OCI-LY3 (cell line): Measurements from ENCODE around the gene ITGAX.
A peak's percentile ranks its signal among the peaks of the same experiment; 100 is the strongest.
"Not testable (repeated sequence)": the region's sequence is repeated elsewhere in the genome, so short reads cannot be mapped to it uniquely, and the experiment has no call there.

ENCODE experiments used
- H2AFZ ChIP-seq: fragments of 200-600, 300-600 bp; shearing (Covaris generic); 2 replicates; pipeline ENCODE4 v1.6.0; 2014; ENCODE audit warnings: antibody characterized with exemption, low read depth, low read length
- H3K27ac ChIP-seq: fragments of 200-600, 300-600 bp; sonication (generic); 2 replicates; pipeline ENCODE4 v1.5.1; 2014; ENCODE audit warnings: mild to moderate bottlenecking, low read length, moderate library complexity, mixed read lengths
- H3K27me3 ChIP-seq: fragments of 200-600, 300-600 bp; sonication (generic); 2 replicates; pipeline ENCODE4 v1.6.1; 2014; ENCODE audit warnings: low read depth, low read length, mixed read lengths
- H3K36me3 ChIP-seq: fragments of 200-600, 300-600 bp; sonication (generic); replicated peaks from 2 replicates; pipeline ENCODE3; 2014; ENCODE audit warnings: low read depth, low read length, mixed read lengths
- H3K4me1 ChIP-seq: fragments of 300-600, 200-600 bp; sonication (generic); 2 replicates; pipeline ENCODE4 v1.6.1; 2014; ENCODE audit warnings: low read length, mixed read lengths
- H3K4me2 ChIP-seq: fragments of 200-600, 300-600 bp; sonication (generic); 2 replicates; pipeline ENCODE4 v1.6.1; 2014; ENCODE audit warnings: low read length, mixed read lengths
- H3K4me3 ChIP-seq: fragments of 300-600, 200-600 bp; sonication (generic); 2 replicates; pipeline ENCODE4 v1.5.1; 2014; ENCODE audit warnings: antibody characterized with exemption, mild to moderate bottlenecking, low read length, moderate library complexity
- H3K79me2 ChIP-seq: fragments of 300-600, 200-600 bp; shearing (Covaris generic); 2 replicates; pipeline ENCODE4 v1.6.1; 2014; ENCODE audit warnings: mild to moderate bottlenecking, low read length, mixed read lengths
- H3K9ac ChIP-seq: fragments of 300-600, 200-600 bp; shearing (Covaris generic); 2 replicates; pipeline ENCODE4 v1.6.0; 2014; ENCODE audit warnings: mild to moderate bottlenecking, low read length, moderate library complexity
- H3K9me3 ChIP-seq: fragments of 200-600, 300-600 bp; shearing (Covaris generic); 2 replicates; pipeline ENCODE4 v1.6.1; 2014; ENCODE audit warnings: low read length, mixed read lengths; ENCODE audit not compliant: insufficient read depth
- H4K20me1 ChIP-seq: fragments of 200-600, 300-600 bp; sonication (generic); 2 replicates; pipeline ENCODE4 v1.6.1; 2016; ENCODE audit warnings: low read length, mixed read lengths; ENCODE audit not compliant: insufficient read depth
- CTCF ChIP-seq: fragments of 200-600, 300-600 bp; sonication (generic); IDR thresholded peaks from 2 replicates; pipeline ENCODE4 v1.5.1; 2014; ENCODE audit warnings: antibody characterized with exemption, low read length, low read depth
- EZH2phosphoT487 ChIP-seq: fragments of 200-600 bp; shearing (Covaris generic); IDR thresholded peaks from 2 replicates; pipeline ENCODE4 v1.6.1; 2018; ENCODE audit warnings: antibody characterized with exemption, mixed run types, low read depth

Gene ITGAX

GRCh38 chr16:31332544-31332943 is 22.4 kb upstream of the ITGAX start:
- Histone ChIP-seq H3K79me2 (no peaks in the 10 kb centered on the region), H3K9me3 (no peaks in the 10 kb centered on the region), H3K4me3 (no peak overlapping the region), H4K20me1 (no peaks in the 10 kb centered on the region), H3K4me1 (no peaks in the 10 kb centered on the region), H3K27ac (no peak overlapping the region), H3K9ac (no peak overlapping the region), H2AFZ (no peak overlapping the region), H3K36me3 (peaks cover 4% of the 10 kb centered on the region), H3K27me3 (no peaks in the 10 kb centered on the region), H3K4me2 (no peak overlapping the region)
- TF ChIP-seq EZH2phosphoT487 (no peak), CTCF (no peak)

- Histone ChIP-seq H3K4me1 (no peaks in the 10 kb centered on the region), H3K36me3 (peaks cover 4% of the 10 kb centered on the region), H3K27me3 (no peaks in the 10 kb centered on the region), H4K20me1 (no peaks in the 10 kb centered on the region), H3K9ac (no peak overlapping the region), H3K27ac (no peak overlapping the region), H3K79me2 (no peaks in the 10 kb centered on the region), H3K4me3 (no peak overlapping the region), H2AFZ (no peak overlapping the region), H3K9me3 (no peaks in the 10 kb centered on the region), H3K4me2 (no peak overlapping the region)
- TF ChIP-seq CTCF: peak; percentile 60
- TF ChIP-seq EZH2phosphoT487: no peak
Measured at GRCh38 chr16:31333686-31334649, 21.0 kb upstream of the ITGAX start.

GRCh38 chr16:31334934-31335333 is 20.0 kb upstream of the ITGAX start:
- Histone ChIP-seq H3K27me3 (no peaks in the 10 kb centered on the region), H3K9ac (no peak overlapping the region), H4K20me1 (no peaks in the 10 kb centered on the region), H3K36me3 (peaks cover 4% of the 10 kb centered on the region), H3K9me3 (no peaks in the 10 kb centered on the region), H3K4me2 (no peak overlapping the region), H2AFZ (no peak overlapping the region), H3K27ac (no peak overlapping the region), H3K4me1 (no peaks in the 10 kb centered on the region), H3K79me2 (no peaks in the 10 kb centered on the region), H3K4me3 (no peak overlapping the region)
- no peak for TF ChIP-seq CTCF
- TF ChIP-seq EZH2phosphoT487: no peak

- Histone ChIP-seq H3K4me2 (no peak overlapping the region), H3K4me1 (no peaks in the 10 kb centered on the region), H4K20me1 (no peaks in the 10 kb centered on the region), H3K4me3 (no peak overlapping the region), H3K36me3 (peaks cover 4% of the 10 kb centered on the region), H3K9me3 (no peaks in the 10 kb centered on the region), H3K9ac (no peak overlapping the region), H3K79me2 (no peaks in the 10 kb centered on the region), H3K27ac (no peak overlapping the region), H2AFZ (no peak overlapping the region), H3K27me3 (no peaks in the 10 kb centered on the region)
- TF ChIP-seq CTCF (no peak), EZH2phosphoT487 (no peak)
Measured at GRCh38 chr16:31335431-31335830, 19.5 kb upstream of the ITGAX start.

- not testable (repeated sequence) for H3K4me1 ChIP-seq, H3K79me2 ChIP-seq, H3K27me3 ChIP-seq, H3K27ac ChIP-seq, H2AFZ ChIP-seq, H3K4me3 ChIP-seq, H4K20me1 ChIP-seq, H3K4me2 ChIP-seq, H3K9me3 ChIP-seq, H3K9ac ChIP-seq, H3K36me3 ChIP-seq
Measured at GRCh38 chr16:31338166-31338685, 16.8 kb upstream of the ITGAX start.
